Measurements from ENCODE around the gene GSTK1. TPM values are rescaled to one million over a fixed set of nuclear protein-coding genes. Genes with fewer than 3 reads are reported as not detected.

Gene GSTK1
- total RNA-seq, 2 donors from 2014 or later: 61.1 to 75.0 TPM

DNA sequence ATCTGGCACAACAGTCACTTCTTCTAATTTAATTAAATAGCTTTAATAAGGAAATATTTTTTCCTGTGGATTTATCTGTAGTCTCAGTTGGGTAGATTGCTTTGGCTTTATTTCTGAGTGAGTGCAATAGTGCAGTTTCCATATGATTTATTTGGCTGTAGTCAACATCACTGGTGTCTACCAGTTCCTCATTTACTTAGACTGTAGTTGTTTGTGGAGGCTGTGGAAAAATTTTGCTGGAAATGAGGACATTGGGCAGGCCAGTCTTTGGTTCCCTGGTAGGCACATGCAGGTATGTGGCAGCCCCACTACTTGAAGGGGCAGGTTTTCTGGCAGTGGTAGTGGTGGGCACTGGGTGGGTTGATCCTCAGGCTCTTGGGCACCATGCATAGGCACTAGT lies 25.9 kb upstream of the GSTK1 start:
- Mint-ChIP-seq H3K4me3 (no peak overlapping the region), H3K27me3 (ENCODE audit: insufficient read depth) (peaks cover 25% of the 10 kb centered on the region), H3K9me3 (peaks cover 19% of the 10 kb centered on the region), H3K36me3 (ENCODE audit: low read depth) (no peaks in the 10 kb centered on the region), H3K4me1 (peaks cover 2% of the 10 kb centered on the region), H3K27ac (no peak overlapping the region)
- TF ChIP-seq, protein P1, sequence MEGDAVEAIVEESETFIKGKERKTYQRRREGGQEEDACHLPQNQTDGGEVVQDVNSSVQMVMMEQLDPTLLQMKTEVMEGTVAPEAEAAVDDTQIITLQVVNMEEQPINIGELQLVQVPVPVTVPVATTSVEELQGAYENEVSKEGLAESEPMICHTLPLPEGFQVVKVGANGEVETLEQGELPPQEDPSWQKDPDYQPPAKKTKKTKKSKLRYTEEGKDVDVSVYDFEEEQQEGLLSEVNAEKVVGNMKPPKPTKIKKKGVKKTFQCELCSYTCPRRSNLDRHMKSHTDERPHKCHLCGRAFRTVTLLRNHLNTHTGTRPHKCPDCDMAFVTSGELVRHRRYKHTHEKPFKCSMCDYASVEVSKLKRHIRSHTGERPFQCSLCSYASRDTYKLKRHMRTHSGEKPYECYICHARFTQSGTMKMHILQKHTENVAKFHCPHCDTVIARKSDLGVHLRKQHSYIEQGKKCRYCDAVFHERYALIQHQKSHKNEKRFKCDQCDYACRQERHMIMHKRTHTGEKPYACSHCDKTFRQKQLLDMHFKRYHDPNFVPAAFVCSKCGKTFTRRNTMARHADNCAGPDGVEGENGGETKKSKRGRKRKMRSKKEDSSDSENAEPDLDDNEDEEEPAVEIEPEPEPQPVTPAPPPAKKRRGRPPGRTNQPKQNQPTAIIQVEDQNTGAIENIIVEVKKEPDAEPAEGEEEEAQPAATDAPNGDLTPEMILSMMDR (conservative IDR thresholded peaks at IDR 0.05): no peak
- Histone ChIP-seq H3K27me3 (ENCODE audit: control insufficient read depth, insufficient read depth, low read length, poor library complexity, severe bottlenecking) (peaks cover 13% of the 10 kb centered on the region), H3K9me3 (ENCODE audit: control insufficient read depth, low read length) (peaks cover 17% of the 10 kb centered on the region), H3K9ac (ENCODE audit: extremely low read depth, low read length, poor library complexity, severe bottlenecking) (no peak overlapping the region), H3K4me3 (ENCODE audit: low read length) (no peak overlapping the region), H3K4me1 (ENCODE audit: control insufficient read depth, insufficient read depth, low read length) (no peaks in the 10 kb centered on the region), H3K36me3 (ENCODE audit: control insufficient read depth, insufficient read depth, low read length) (no peaks in the 10 kb centered on the region), H3K27ac (ENCODE audit: low read depth, low read length) (no peak overlapping the region)
- DNase-seq: no peak

DNA sequence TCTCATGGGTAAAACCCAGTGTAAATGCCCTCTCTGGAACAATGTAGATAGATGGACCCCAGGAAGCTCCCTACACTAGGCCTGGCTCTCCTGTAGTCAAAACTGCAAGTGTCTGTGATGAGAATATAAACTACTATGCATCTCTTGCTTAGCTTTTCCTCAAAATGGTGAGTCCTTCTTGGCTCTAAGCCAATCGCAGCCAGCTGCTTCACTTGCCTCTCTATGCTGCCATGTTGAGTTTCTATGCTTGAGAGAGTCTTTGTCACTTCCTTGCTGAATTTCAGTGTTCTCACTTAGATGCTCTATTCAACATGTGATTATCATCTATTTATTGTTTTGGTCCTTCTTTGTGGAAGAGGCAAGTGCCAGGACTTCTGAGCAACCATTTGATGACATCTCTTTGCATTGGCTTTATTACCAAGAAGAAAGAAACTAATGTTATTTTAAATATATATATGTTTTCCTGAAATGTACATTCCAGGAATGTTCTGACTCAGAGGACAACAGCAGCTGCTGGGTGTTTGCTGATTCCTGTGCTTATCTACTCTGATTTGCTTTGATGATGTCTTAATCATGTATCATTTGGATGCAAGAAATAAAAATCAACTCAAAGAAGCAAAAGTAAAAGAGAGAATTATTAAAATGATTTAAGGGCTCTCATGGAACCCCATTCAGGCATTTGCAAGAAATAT lies 24.8 kb upstream of the GSTK1 start:
- no peak overlapping the region for H3K27ac ChIP-seq (ENCODE audit: low read depth, low read length)
- no peak overlapping the region for H3K9ac ChIP-seq (ENCODE audit: extremely low read depth, low read length, poor library complexity, severe bottlenecking)
- DNase-seq: no peak
- peaks cover 16% of the 10 kb centered on the region for H3K27me3 Mint-ChIP-seq (ENCODE audit: insufficient read depth)
- H3K27ac Mint-ChIP-seq: no peak overlapping the region
- TF ChIP-seq, protein P1 (conservative IDR thresholded peaks at IDR 0.05): no peak
- no peak overlapping the region for H3K4me3 Mint-ChIP-seq
- H3K9me3 ChIP-seq (ENCODE audit: control insufficient read depth, low read length): peaks cover 17% of the 10 kb centered on the region
- H3K9me3 Mint-ChIP-seq: peaks cover 19% of the 10 kb centered on the region
- 84 to 86% methylated on average over 1 of the region's 1 CpG for WGBS, 2 experiments (ENCODE audit: insufficient coverage in 1 of 2, insufficient read length in 1 of 2)
- H3K36me3 ChIP-seq (ENCODE audit: control insufficient read depth, insufficient read depth, low read length): no peaks in the 10 kb centered on the region
- peaks cover 2% of the 10 kb centered on the region for H3K4me1 Mint-ChIP-seq
- H3K36me3 Mint-ChIP-seq (ENCODE audit: low read depth): no peaks in the 10 kb centered on the region
- H3K4me3 ChIP-seq (ENCODE audit: low read length): no peak overlapping the region
- H3K4me1 ChIP-seq (ENCODE audit: control insufficient read depth, insufficient read depth, low read length): no peaks in the 10 kb centered on the region
- peaks cover 2% of the 10 kb centered on the region for H3K27me3 ChIP-seq (ENCODE audit: control insufficient read depth, insufficient read depth, low read length, poor library complexity, severe bottlenecking)

DNA sequence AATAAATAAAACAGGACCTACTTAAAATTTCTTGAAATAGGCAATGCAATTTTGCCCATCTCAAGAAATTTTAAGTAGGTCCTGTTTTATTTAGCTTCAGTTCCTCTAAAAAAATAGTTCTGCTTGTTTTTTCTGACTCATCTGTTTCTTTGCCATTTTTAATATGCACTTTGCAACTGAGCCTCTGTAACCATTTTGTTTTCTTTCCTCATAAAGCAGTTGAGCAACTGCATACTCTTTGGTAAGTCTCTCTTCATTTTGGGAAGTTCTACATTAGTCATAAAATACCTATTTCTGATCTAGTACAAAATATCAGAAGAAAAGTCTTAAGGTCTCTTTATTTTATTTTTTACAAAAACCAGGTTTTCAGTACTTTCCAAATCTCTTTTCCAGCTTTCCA lies 23.4 kb upstream of the GSTK1 start:
- TF ChIP-seq, protein P1 (conservative IDR thresholded peaks at IDR 0.05): no peak
- Histone ChIP-seq H3K4me3 (ENCODE audit: low read length) (no peak overlapping the region), H3K4me1 (ENCODE audit: control insufficient read depth, insufficient read depth, low read length) (no peaks in the 10 kb centered on the region), H3K27ac (ENCODE audit: low read depth, low read length) (no peak overlapping the region), H3K9me3 (ENCODE audit: control insufficient read depth, low read length) (peaks cover 17% of the 10 kb centered on the region), H3K36me3 (ENCODE audit: control insufficient read depth, insufficient read depth, low read length) (no peaks in the 10 kb centered on the region), H3K27me3 (ENCODE audit: control insufficient read depth, insufficient read depth, low read length, poor library complexity, severe bottlenecking) (no peaks in the 10 kb centered on the region), H3K9ac (ENCODE audit: extremely low read depth, low read length, poor library complexity, severe bottlenecking) (no peak overlapping the region)
- no peak overlapping the region for H3K4me3 Mint-ChIP-seq
- H3K4me1 Mint-ChIP-seq: peaks cover 2% of the 10 kb centered on the region
- peaks cover 7% of the 10 kb centered on the region for H3K27me3 Mint-ChIP-seq (ENCODE audit: insufficient read depth)
- H3K36me3 Mint-ChIP-seq (ENCODE audit: low read depth): no peaks in the 10 kb centered on the region
- H3K27ac Mint-ChIP-seq: no peak overlapping the region
- no peak for DNase-seq
- peaks cover 19% of the 10 kb centered on the region for H3K9me3 Mint-ChIP-seq

Data from endodermal cell (in vitro differentiated cells).